Progenitor cell of endocrine pancreas (in vitro differentiated cells): ENCODE data around the gene NUFIP2. TPM values are rescaled to one million over a fixed set of nuclear protein-coding genes. Genes with fewer than 3 reads are reported as not detected.
A peak's percentile ranks its signal among the peaks of the same experiment; 100 is the strongest.

Experiments
- DNase-seq: peaks from one replicate; pipeline ENCODE4 v3.0.0; 2021; ENCODE audit warnings: low spot score; ENCODE audit not compliant: unreplicated experiment
- H3K27ac Mint-ChIP-seq: 2 replicates; pipeline ENCODE4 v1.8.0; 2021; ENCODE audit warnings: mild to moderate bottlenecking, moderate library complexity, mixed read lengths
- H3K27me3 Mint-ChIP-seq: 2 replicates; pipeline ENCODE4 v1.8.0; 2021; ENCODE audit warnings: mixed read lengths
- H3K36me3 Mint-ChIP-seq: 2 replicates; pipeline ENCODE4 v1.8.0; 2022; ENCODE audit warnings: mixed read lengths; ENCODE audit not compliant: insufficient read depth
- H3K4me1 Mint-ChIP-seq: 2 replicates; pipeline ENCODE4 v1.8.0; 2021; ENCODE audit warnings: low read depth, mixed read lengths
- H3K4me3 Mint-ChIP-seq: 2 replicates; pipeline ENCODE4 v1.8.0; 2021; ENCODE audit warnings: low read depth, mild to moderate bottlenecking, moderate library complexity, mixed read lengths
- H3K9me3 Mint-ChIP-seq: 2 replicates; pipeline ENCODE4 v1.8.0; 2021; ENCODE audit warnings: low read depth, mixed read lengths
- CTCF ChIP-seq: fragments of 200-600 bp; sonication (generic); IDR thresholded peaks from one replicate; pipeline ENCODE4 v1.5.0; 2021; ENCODE audit warnings: antibody characterized with exemption, mild to moderate bottlenecking; ENCODE audit not compliant: unreplicated experiment
- total RNA-seq: library from RNA; stranded (reverse); gene quantifications from 2 replicates; pipeline ENCODE4 v1.2.1, GENCODE V29; 2021

NUFIP2 gene
- total RNA-seq, 1 donor from 2014 or later: 50.8 TPM

GRCh38 chr17:29219378-29220047, 74.4 kb downstream of the NUFIP2 start:
- H3K4me1 Mint-ChIP-seq: peaks cover 3% of the 10 kb centered on the region
- H3K27ac Mint-ChIP-seq: no peak overlapping the region
- H3K36me3 Mint-ChIP-seq: no peaks in the 10 kb centered on the region
- peak; percentile 79 for DNase-seq
- no peak overlapping the region for H3K4me3 Mint-ChIP-seq
- H3K27me3 Mint-ChIP-seq: peaks cover 9% of the 10 kb centered on the region
- H3K9me3 Mint-ChIP-seq: no peaks in the 10 kb centered on the region
- TF ChIP-seq CTCF: peak; percentile 94

DNA sequence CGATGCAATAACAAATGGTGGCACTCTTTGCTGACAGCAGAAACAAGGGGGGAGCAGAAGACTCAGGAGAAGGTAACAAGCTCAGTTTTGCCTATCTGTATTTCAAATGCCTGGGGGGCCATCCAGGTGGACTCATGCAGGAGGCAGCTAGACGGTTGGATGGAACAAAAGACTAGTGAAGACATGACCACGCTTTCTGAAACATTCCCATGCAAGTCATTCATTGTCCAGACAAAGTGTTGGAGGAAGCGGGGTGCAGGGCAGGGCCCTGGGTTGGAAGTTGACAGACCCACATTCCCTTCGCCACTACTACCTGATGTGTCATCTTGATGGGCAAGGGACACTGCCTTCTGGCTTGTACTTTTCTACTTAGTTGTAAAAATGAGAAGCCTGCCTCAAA, 77.1 kb downstream of the NUFIP2 start:
- no peak for TF ChIP-seq CTCF
- H3K4me3 Mint-ChIP-seq: no peak overlapping the region
- no peaks in the 10 kb centered on the region for H3K9me3 Mint-ChIP-seq
- H3K27ac Mint-ChIP-seq: peak overlapping the region; percentile 6
- no peak for DNase-seq
- no peaks in the 10 kb centered on the region for H3K36me3 Mint-ChIP-seq
- H3K4me1 Mint-ChIP-seq: peaks cover 3% of the 10 kb centered on the region
- H3K27me3 Mint-ChIP-seq: peaks cover 9% of the 10 kb centered on the region

- no peaks in the 10 kb centered on the region for H3K9me3 Mint-ChIP-seq
- peaks cover 9% of the 10 kb centered on the region for H3K27me3 Mint-ChIP-seq
- no peak overlapping the region for H3K4me3 Mint-ChIP-seq
- TF ChIP-seq CTCF: no peak
- DNase-seq: no peak
- H3K27ac Mint-ChIP-seq: no peak overlapping the region
- H3K36me3 Mint-ChIP-seq: no peaks in the 10 kb centered on the region
- H3K4me1 Mint-ChIP-seq: peaks cover 3% of the 10 kb centered on the region
These were observed 77.8 kb downstream of the NUFIP2 start for GRCh38 chr17:29216181-29216580.

GRCh38 chr17:29215717-29216116, 78.2 kb downstream of the NUFIP2 start:
- Mint-ChIP-seq H3K4me1 (peaks cover 3% of the 10 kb centered on the region), H3K36me3 (no peaks in the 10 kb centered on the region), H3K27ac (no peak overlapping the region), H3K27me3 (peaks cover 9% of the 10 kb centered on the region), H3K9me3 (no peaks in the 10 kb centered on the region), H3K4me3 (no peak overlapping the region)
- no peak for DNase-seq
- no peak for TF ChIP-seq CTCF

DNA sequence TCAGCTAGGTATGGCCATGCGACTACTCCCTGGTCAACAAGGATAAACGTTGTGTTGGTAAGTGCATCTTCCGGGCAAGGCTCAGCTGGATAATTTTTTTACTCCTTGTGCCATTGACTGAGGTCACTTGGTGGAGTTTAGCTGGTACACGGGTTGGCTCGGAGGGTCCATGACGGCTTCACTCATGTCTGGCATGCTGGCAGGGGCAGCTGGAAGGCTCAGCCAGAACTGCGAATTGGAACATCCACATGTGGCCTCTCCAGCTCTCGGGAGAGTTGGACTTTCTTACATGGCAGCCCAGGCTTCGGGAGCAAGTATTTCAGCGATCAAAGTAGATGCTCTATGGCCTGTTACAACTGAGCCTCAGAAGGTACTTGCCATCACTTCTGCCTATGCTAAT, 78.8 kb downstream of the NUFIP2 start:
- Mint-ChIP-seq H3K4me1 (peaks cover 3% of the 10 kb centered on the region), H3K27ac (no peak overlapping the region), H3K36me3 (no peaks in the 10 kb centered on the region), H3K4me3 (no peak overlapping the region), H3K27me3 (peaks cover 9% of the 10 kb centered on the region), H3K9me3 (no peaks in the 10 kb centered on the region)
- DNase-seq: no peak
- TF ChIP-seq CTCF: no peak
